Measurements from ENCODE around the gene HES7.
"Not testable (repeated sequence)": the region's sequence is repeated elsewhere in the genome, so short reads cannot be mapped to it uniquely, and the experiment has no call there.

Gene HES7

DNA sequence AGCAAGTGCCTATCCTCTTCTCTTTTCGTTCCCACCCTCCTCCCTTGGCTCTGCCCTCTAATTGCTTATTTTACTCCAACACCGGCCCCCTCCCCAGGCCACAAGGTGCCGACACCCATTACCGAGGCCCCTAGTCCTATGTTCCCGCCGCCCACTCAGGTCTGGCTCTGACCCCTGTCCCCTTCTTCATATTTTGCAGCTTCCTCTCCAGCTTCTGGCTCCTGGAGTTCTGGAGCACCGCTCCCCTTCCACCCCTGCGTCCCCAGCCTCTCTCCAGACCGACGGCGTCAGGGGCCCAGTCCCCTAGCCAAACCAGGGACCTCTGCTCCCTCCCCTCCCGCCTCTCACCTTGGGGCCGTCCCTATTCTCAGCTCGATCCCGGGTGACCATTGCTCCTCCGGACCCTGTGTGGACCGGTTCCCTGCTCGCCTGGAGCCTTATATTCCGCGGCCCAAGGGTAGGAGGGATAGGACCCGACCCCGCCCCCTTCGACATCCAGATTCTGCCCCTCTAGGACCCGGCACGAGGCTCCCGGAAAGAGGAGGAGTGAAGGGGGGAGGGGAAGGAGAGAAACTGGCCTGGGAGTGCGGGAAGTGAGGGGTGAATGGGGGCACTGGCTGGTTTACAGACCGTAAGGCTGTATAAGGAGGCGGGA is at the start of gene HES7:
Gene HES7, minus strand, starts transcription at position 412 of the 655 bp plus-strand sequence. Its CDS starts 22 bp downstream, at position 390.
- Histone ChIP-seq H3K4me1 (ENCODE audit: control insufficient read depth in 1 of 2, insufficient read depth in 1 of 2, low read depth in 1 of 2, low read length in 1 of 2) (peaks cover 82 to 87% of the 10 kb centered on the region in 2 experiments), H3K27me3 (peaks cover 100% of the 10 kb centered on the region), H3K9me3 (no peaks in the 10 kb centered on the region), H3K4me3 (ENCODE audit: low read depth in 1 of 2, low read length in 1 of 2) (peak within 1 kb of the TSS in 1 of 2 experiments; percentile 60), H3K27ac (no peak within 1 kb of the TSS), H3K36me3 (no peaks in the 10 kb centered on the region)
- TF ChIP-seq, protein P1, sequence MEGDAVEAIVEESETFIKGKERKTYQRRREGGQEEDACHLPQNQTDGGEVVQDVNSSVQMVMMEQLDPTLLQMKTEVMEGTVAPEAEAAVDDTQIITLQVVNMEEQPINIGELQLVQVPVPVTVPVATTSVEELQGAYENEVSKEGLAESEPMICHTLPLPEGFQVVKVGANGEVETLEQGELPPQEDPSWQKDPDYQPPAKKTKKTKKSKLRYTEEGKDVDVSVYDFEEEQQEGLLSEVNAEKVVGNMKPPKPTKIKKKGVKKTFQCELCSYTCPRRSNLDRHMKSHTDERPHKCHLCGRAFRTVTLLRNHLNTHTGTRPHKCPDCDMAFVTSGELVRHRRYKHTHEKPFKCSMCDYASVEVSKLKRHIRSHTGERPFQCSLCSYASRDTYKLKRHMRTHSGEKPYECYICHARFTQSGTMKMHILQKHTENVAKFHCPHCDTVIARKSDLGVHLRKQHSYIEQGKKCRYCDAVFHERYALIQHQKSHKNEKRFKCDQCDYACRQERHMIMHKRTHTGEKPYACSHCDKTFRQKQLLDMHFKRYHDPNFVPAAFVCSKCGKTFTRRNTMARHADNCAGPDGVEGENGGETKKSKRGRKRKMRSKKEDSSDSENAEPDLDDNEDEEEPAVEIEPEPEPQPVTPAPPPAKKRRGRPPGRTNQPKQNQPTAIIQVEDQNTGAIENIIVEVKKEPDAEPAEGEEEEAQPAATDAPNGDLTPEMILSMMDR (IDR thresholded peaks at IDR 0.05): no peak

DNA sequence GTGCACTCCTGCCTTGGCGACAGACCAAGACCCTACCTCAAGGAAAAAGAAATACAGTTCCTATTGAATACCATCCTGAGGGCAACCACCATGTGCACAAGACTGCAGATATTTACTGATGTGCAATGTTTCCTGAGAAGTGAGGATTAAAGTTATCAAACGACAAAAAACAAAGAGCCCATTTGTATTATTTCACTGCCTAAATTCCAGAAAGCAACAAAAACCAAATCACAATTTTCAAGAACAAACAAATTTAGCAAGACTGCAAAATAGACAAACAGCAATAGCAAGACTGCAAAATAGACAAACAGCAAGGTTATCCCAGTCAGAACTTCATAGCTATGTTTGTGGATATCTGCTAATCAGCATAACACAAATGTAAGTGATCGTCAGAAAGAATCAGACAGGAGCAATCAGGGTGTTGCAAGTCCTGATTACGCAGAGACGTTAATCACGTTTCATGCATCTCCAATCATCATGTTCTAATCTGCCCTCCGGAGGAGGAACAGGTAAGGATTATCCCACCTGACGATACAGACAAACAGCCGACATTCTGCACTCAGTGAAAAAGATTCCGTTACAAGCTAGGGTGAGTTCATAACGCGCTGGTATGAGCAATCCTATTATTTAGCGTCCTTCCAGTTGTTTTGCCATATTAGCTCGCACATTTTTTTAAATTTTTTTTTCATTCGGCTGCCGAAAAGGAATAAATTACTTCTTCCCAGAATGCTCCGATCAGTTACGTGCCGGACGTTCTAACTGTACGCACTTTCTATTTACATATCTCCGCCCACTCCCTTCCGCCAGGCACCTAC is 49.4 kb upstream of the HES7 start:
- no peaks in the 10 kb centered on the region for H3K36me3 ChIP-seq

DNA sequence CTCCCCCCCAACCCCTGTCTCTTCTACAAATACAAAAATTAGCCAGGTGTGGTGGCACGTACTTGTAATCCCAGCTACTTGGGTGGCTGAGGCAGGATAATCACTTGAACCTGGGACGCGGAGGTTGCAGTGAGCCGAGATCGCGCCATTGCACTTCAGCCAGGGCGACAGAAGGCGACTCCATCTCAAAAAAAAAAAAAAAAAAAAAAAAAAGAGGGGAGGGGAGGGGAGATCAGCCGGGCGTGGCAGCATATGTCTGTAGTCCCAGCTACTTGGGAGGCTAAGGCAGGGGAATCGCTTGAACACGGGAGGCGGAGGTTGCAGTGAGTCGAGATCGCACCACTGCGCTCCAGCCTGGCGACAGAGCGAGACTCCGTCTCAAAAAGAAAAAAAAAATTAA is 46.3 kb upstream of the HES7 start:
- H3K27me3 ChIP-seq; H3K9me3 ChIP-seq; H3K27ac ChIP-seq; H3K36me3 ChIP-seq; H3K4me3 ChIP-seq (ENCODE audit: low read depth in 1 of 2, low read length in 1 of 2): not testable (repeated sequence)
- peaks cover 17 to 20% of the 10 kb centered on the region in 2 experiments for H3K4me1 ChIP-seq (ENCODE audit: control insufficient read depth in 1 of 2, insufficient read depth in 1 of 2, low read depth in 1 of 2, low read length in 1 of 2)

More for the DNA sequence above, 49.4 kb upstream of the HES7 start:
- TF ChIP-seq, protein P1 (IDR thresholded peaks at IDR 0.05): no peak
- Histone ChIP-seq H3K9me3 (no peaks in the 10 kb centered on the region), H3K4me1 (ENCODE audit: control insufficient read depth in 1 of 2, insufficient read depth in 1 of 2, low read depth in 1 of 2, low read length in 1 of 2) (peaks cover 33 to 38% of the 10 kb centered on the region in 2 experiments), H3K27me3 (no peaks in the 10 kb centered on the region), H3K27ac (peak overlapping the region; percentile 94), H3K4me3 (ENCODE audit: low read depth in 1 of 2, low read length in 1 of 2) (peak overlapping the region; percentile 69 to 83)

DNA sequence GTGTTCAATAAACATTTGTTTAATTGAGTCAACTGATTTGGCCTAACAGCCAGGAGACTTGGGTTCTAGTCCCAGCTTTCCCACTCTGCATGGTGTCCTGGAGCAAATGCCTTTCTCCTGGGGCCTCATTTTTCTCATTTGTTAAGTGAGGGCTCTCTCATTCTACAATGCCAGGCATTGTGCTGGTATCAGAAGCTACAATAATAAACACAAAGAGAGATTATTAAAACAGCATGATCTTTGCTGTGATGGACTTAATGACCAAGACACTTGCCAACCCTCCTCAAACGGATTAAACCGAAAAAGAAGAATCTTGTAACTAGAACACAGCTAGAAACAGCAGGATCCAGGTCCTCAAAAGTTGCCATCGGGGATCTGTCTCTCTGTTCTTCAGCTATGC is 43.6 kb upstream of the HES7 start:
- no peak overlapping the region for H3K27ac ChIP-seq
- TF ChIP-seq, protein P1 (IDR thresholded peaks at IDR 0.05): no peak
- no peak overlapping the region for H3K4me3 ChIP-seq (ENCODE audit: low read depth in 1 of 2, low read length in 1 of 2)
- no peaks in the 10 kb centered on the region for H3K36me3 ChIP-seq
- H3K4me1 ChIP-seq (ENCODE audit: control insufficient read depth in 1 of 2, insufficient read depth in 1 of 2, low read depth in 1 of 2, low read length in 1 of 2): peaks cover 20% of the 10 kb centered on the region in 2 experiments
- H3K9me3 ChIP-seq: no peaks in the 10 kb centered on the region
- H3K27me3 ChIP-seq: no peaks in the 10 kb centered on the region

DNA sequence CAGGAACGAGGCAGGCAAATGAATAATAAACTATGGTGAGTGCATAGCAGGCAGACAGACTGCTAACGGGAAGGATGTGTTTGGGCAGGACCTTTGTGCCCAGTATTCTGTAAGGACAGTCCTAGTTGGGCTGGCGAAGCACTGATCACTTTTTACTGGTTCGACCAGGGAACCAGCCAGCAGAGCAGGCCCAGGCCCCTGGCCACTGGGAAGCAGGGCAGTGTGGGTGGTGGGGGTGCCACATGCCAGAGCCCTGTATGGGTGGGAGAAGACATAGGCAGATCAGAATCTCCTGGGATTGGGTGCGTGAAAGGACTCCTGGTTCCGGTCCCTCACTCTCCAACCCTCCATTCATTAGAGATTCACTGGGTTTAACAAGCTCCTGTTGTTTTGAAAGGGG is 42.8 kb upstream of the HES7 start:
- H3K4me3 ChIP-seq (ENCODE audit: low read depth in 1 of 2, low read length in 1 of 2): no peak overlapping the region
- H3K27me3 ChIP-seq: no peaks in the 10 kb centered on the region
- H3K27ac ChIP-seq: no peak overlapping the region
- TF ChIP-seq, protein P1 (IDR thresholded peaks at IDR 0.05): no peak
- H3K36me3 ChIP-seq: peaks cover 4% of the 10 kb centered on the region
- H3K9me3 ChIP-seq: no peaks in the 10 kb centered on the region
- H3K4me1 ChIP-seq (ENCODE audit: control insufficient read depth in 1 of 2, insufficient read depth in 1 of 2, low read depth in 1 of 2, low read length in 1 of 2): peaks cover 26 to 28% of the 10 kb centered on the region in 2 experiments

DNA sequence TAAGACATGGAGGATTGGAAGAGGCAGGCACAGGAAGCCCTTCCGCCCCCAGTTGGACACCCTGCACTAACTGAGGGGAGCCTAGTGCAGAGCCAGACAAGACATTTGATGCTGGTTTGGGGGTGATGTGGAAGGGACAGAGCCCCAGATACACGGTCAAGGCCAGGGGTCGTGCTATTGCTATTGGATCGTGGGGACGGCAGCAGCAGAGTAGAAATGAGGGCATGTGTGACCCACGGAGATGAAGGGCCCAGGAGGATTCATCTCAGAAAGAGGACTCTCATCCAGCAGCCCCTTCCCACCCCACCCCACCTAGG is 40.9 kb upstream of the HES7 start:
- peaks cover 42 to 46% of the 10 kb centered on the region in 2 experiments for H3K4me1 ChIP-seq (ENCODE audit: control insufficient read depth in 1 of 2, insufficient read depth in 1 of 2, low read depth in 1 of 2, low read length in 1 of 2)
- peak overlapping the region in 1 of 2 experiments; percentile 94 for H3K4me3 ChIP-seq (ENCODE audit: low read depth in 1 of 2, low read length in 1 of 2)
- peak overlapping the region; percentile 95 for H3K27ac ChIP-seq
- H3K36me3 ChIP-seq: peaks cover 21% of the 10 kb centered on the region
- TF ChIP-seq, protein P1 (IDR thresholded peaks at IDR 0.05): no peak
- H3K9me3 ChIP-seq: no peaks in the 10 kb centered on the region
- no peaks in the 10 kb centered on the region for H3K27me3 ChIP-seq
